Mesenchymal stem cell (in vitro differentiated cells and primary cell): Measurements from ENCODE around the gene ZNF513.

Experiments
- DNase-seq: peaks from one replicate; pipeline ENCODE4 v3.0.0-alpha.2; 2013
- H2AFZ ChIP-seq: one replicate; pipeline ENCODE4 v1.6.1; 2013; ENCODE audit warnings: low read depth, mild to moderate bottlenecking, control low read depth, inconsistent platforms, low read length, moderate library complexity
- H2AK5ac ChIP-seq: 2 replicates; pipeline ENCODE4 v1.6.1; 2013; ENCODE audit warnings: low read length, moderate library complexity, mild to moderate bottlenecking, inconsistent platforms; ENCODE audit not compliant: severe bottlenecking
- H2BK120ac ChIP-seq: one replicate; pipeline ENCODE4 v1.6.1; 2013; ENCODE audit warnings: low read depth, mild to moderate bottlenecking, inconsistent platforms, low read length, moderate library complexity
- H2BK12ac ChIP-seq, 2 experiments: one replicate each; pipeline ENCODE4 v1.6.1; 2013; ENCODE audit warnings: inconsistent platforms in 2 of 2, low read length in 2 of 2, mild to moderate bottlenecking in 2 of 2, moderate library complexity in 2 of 2, control low read depth in 1 of 2
- H2BK15ac ChIP-seq: one replicate; pipeline ENCODE4 v1.6.1; 2013; ENCODE audit warnings: mild to moderate bottlenecking, low read depth, inconsistent platforms; ENCODE audit not compliant: poor library complexity, severe bottlenecking
- H2BK5ac ChIP-seq: 2 replicates; pipeline ENCODE4 v1.6.1; 2013; ENCODE audit warnings: low read depth, mild to moderate bottlenecking, low read length, control low read depth, inconsistent platforms; ENCODE audit not compliant: poor library complexity, severe bottlenecking
- H3K14ac ChIP-seq, 2 experiments: one replicate each; pipeline ENCODE4 v1.6.1; 2013; ENCODE audit warnings: inconsistent platforms in 2 of 2, low read length in 2 of 2, control low read depth in 1 of 2, mild to moderate bottlenecking in 1 of 2, moderate library complexity in 1 of 2
- H3K18ac ChIP-seq, 2 experiments: one replicate each; pipeline ENCODE4 v1.6.1; 2013; ENCODE audit warnings: inconsistent platforms in 2 of 2, low read length in 2 of 2, control low read depth in 1 of 2, low read depth in 1 of 2, mild to moderate bottlenecking in 1 of 2
- H3K23ac ChIP-seq, 2 experiments: one replicate each; pipeline ENCODE4 v1.6.1; 2013; ENCODE audit warnings: inconsistent platforms in 2 of 2, low read length in 2 of 2, mild to moderate bottlenecking in 2 of 2, moderate library complexity in 2 of 2, control low read depth in 1 of 2
- H3K27ac ChIP-seq: 2 replicates; pipeline ENCODE4 v1.5.1; 2013; ENCODE audit warnings: mild to moderate bottlenecking, moderate library complexity, low read length, control low read depth, inconsistent platforms; ENCODE audit not compliant: poor library complexity, severe bottlenecking
- H3K27me3 ChIP-seq, 2 experiments: 2 replicates each; pipeline versions ENCODE4 v1.6.1 to v1.7.0; 2013; ENCODE audit warnings: low read length in 2 of 2, mild to moderate bottlenecking in 2 of 2, moderate library complexity in 2 of 2, control low read depth in 1 of 2, inconsistent platforms in 1 of 2; ENCODE audit not compliant: control insufficient read depth in 1 of 2, insufficient read depth in 1 of 2
- H3K36me3 ChIP-seq, 2 experiments: 2 replicates each; pipeline versions ENCODE4 v1.6.1 to v1.7.0; 2013; ENCODE audit warnings: low read length in 2 of 2, control low read depth in 1 of 2, inconsistent platforms in 1 of 2, low read depth in 1 of 2, mild to moderate bottlenecking in 1 of 2; ENCODE audit not compliant: insufficient read depth in 2 of 2, control insufficient read depth in 1 of 2
- H3K4ac ChIP-seq, 2 experiments: one replicate each; pipeline ENCODE4 v1.6.1; 2013; ENCODE audit warnings: inconsistent platforms in 2 of 2, low read length in 2 of 2, mild to moderate bottlenecking in 2 of 2, moderate library complexity in 2 of 2, control low read depth in 1 of 2, low read depth in 1 of 2
- H3K4me1 ChIP-seq: 2 replicates; pipeline ENCODE4 v1.6.1; 2013; ENCODE audit warnings: low read depth, low read length, control low read depth; ENCODE audit not compliant: control insufficient read depth, insufficient read depth
- H3K4me2 ChIP-seq: 2 replicates; pipeline ENCODE4 v1.6.1; 2013; ENCODE audit warnings: low read length, mild to moderate bottlenecking, inconsistent platforms; ENCODE audit not compliant: poor library complexity, severe bottlenecking
- H3K4me3 ChIP-seq, 2 experiments: 2 replicates each; pipeline versions ENCODE4 v1.5.1 to v1.7.0; 2013; ENCODE audit warnings: low read length in 2 of 2, mild to moderate bottlenecking in 2 of 2, control low read depth in 1 of 2, low read depth in 1 of 2; ENCODE audit not compliant: insufficient read depth in 1 of 2
- H3K79me1 ChIP-seq: replicated peaks from 2 replicates; pipeline ENCODE4 v1.6.1; 2013; ENCODE audit warnings: mild to moderate bottlenecking, control low read depth, low read length, inconsistent platforms; ENCODE audit not compliant: poor library complexity, severe bottlenecking
- H3K9ac ChIP-seq: 2 replicates; pipeline ENCODE4 v1.7.0; 2013; ENCODE audit warnings: mild to moderate bottlenecking, low read length, moderate library complexity
- H3K9me3 ChIP-seq: 2 replicates; pipeline ENCODE4 v1.7.0; 2013; ENCODE audit warnings: mild to moderate bottlenecking, low read length; ENCODE audit not compliant: control insufficient read depth
- H4K8ac ChIP-seq: one replicate; pipeline ENCODE4 v1.6.1; 2013; ENCODE audit warnings: inconsistent platforms, mild to moderate bottlenecking, low read length, moderate library complexity
- H4K91ac ChIP-seq: one replicate; pipeline ENCODE4 v1.6.1; 2013; ENCODE audit warnings: mild to moderate bottlenecking, low read length, inconsistent platforms
- WGBS: methylation state at CpG from one replicate; pipeline ENCODE4 v1.1.7; 2013; ENCODE audit warnings: mixed read lengths; 5-methylcytosine and 5-hydroxymethylcytosine counted together

ZNF513 gene

DNA sequence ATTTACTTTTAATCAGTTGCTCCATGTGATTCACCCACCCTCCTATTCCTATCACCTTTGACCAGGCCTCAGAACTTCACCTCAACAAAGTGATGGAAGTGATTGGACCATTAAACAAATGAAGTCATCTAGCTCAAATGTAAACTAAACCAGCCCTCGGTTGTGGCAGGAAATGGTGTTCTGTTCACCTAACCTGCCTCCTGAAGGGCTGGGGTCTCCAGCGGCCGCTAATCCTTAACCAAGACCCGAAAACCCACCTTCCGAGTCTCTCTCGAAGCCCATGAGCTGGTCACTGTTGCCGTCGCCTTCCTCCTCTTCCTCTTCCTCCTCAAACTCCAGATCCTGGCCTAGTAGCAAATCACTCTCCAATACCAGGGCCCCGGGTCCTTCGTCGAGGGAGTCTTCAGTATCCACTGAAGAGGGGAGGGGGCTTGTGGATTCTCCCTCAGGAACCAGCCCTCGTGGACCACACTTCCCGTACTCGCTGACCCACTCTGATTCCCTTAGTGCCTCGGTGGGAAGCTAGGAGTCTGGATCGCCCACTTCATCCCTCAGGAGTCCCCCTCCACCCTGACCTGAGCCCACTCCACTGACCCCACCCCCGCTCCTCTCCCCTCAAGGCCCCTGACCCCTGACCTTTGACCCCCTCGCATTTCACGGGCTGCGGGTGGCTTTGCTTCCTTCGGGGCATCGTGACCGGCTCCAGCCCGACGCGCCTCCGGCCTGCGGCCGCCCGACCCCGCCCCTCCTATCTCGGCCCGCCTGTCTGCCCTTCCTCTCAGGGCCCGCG lies 503 bp downstream of the ZNF513 start:
- Histone ChIP-seq H3K14ac (peak overlapping the region in 1 of 2 experiments; percentile 64), H4K91ac (peak overlapping the region; percentile 77), H3K4me1 (peaks cover 21% of the 10 kb centered on the region), H2BK120ac (peak overlapping the region; percentile 92), H3K79me1 (peaks cover 21% of the 10 kb centered on the region), H3K18ac (peak overlapping the region; percentile 64 to 91), H3K36me3 (peaks cover 71 to 74% of the 10 kb centered on the region in 2 experiments), H3K9me3 (no peaks in the 10 kb centered on the region), H3K4me3 (peak overlapping the region; percentile 76 to 95), H2AFZ (no peak overlapping the region), H3K9ac (peak overlapping the region; percentile 99), H4K8ac (peak overlapping the region; percentile 82), H3K27me3 (no peaks in the 10 kb centered on the region), H2BK5ac (no peak overlapping the region), H3K4ac (peak overlapping the region; percentile 33 to 70), H2BK12ac (no peak overlapping the region), H2BK15ac (peak overlapping the region; percentile 61), H3K23ac (peak overlapping the region in 1 of 2 experiments; percentile 70), H2AK5ac (peak overlapping the region; percentile 43), H3K4me2 (peak overlapping the region; percentile 77), H3K27ac (peak overlapping the region; percentile 67)
- DNase-seq = peak; percentile 82
- under 1% methylated on average over 30 of the region's 35 CpGs for WGBS

DNA sequence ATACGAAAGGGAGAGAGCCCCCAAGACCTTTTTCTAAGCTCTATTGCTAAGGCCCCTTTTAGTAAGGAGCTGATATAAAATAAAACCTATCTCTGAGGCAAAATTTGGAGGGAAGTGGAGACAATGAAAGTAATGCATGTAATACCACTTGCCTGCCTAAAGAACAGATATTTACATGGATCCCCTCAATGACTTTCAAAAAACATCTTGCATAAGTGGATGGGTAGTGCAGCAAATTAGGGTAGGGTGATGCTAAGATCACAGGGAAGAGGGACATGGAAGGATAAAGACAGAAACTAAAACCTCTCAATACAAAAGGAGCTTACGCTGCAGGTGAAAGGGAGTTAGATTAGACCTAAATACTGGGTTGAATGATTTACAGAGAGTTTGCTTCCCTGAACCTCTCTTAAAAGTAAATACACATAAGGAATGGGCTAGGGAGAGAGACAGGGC lies 1.1 kb downstream of the ZNF513 start:
- no peak overlapping the region for H4K8ac ChIP-seq
- peak overlapping the region in 1 of 2 experiments; percentile 95 for H3K4me3 ChIP-seq
- H3K9me3 ChIP-seq = no peaks in the 10 kb centered on the region
- no peak overlapping the region for H2BK12ac ChIP-seq
- peaks cover 71 to 74% of the 10 kb centered on the region in 2 experiments for H3K36me3 ChIP-seq
- no peaks in the 10 kb centered on the region for H3K27me3 ChIP-seq
- H2BK15ac ChIP-seq = no peak overlapping the region
- no peak overlapping the region for H3K23ac ChIP-seq
- peaks cover 21% of the 10 kb centered on the region for H3K79me1 ChIP-seq
- H2AFZ ChIP-seq = no peak overlapping the region
- no peak overlapping the region for H2AK5ac ChIP-seq
- H4K91ac ChIP-seq = no peak overlapping the region
- H3K27ac ChIP-seq = peak overlapping the region; percentile 67
- H2BK5ac ChIP-seq = no peak overlapping the region
- no peak overlapping the region for H2BK120ac ChIP-seq
- H3K4me2 ChIP-seq = peak overlapping the region; percentile 77
- H3K9ac ChIP-seq = peak overlapping the region; percentile 99
- H3K18ac ChIP-seq = no peak overlapping the region
- H3K4ac ChIP-seq = peak overlapping the region in 1 of 2 experiments; percentile 70
- no peak for DNase-seq
- no peak overlapping the region for H3K14ac ChIP-seq
- peaks cover 21% of the 10 kb centered on the region for H3K4me1 ChIP-seq
- WGBS = no CpG with 5 or more reads among the region's 2 CpGs

DNA sequence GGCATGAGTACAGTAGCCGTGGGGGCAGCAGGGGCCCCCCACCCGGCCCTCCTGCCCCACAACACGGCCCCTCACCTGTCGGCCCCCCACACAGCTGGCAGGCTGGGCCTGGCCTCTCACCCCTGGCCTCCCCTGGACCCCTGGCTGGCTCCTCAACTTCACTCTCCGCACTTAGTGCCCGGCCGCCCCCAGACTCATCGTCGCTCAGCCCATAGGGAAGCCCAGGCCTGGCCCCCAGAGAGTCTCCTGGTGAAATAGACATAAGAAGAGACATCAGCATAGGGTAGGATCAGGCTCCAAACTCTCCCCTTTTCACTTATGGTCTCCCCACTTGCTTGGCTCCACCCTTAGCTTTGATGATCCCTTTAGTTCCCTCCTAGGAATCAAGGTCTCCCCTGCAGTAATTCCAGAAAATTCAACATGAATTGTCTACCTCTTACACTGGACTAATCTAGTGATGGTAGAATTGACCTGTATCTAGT lies 1.7 kb downstream of the ZNF513 start:
- no peak overlapping the region for H2AK5ac ChIP-seq
- 93% methylated on average over 9 of the region's 9 CpGs for WGBS

DNA sequence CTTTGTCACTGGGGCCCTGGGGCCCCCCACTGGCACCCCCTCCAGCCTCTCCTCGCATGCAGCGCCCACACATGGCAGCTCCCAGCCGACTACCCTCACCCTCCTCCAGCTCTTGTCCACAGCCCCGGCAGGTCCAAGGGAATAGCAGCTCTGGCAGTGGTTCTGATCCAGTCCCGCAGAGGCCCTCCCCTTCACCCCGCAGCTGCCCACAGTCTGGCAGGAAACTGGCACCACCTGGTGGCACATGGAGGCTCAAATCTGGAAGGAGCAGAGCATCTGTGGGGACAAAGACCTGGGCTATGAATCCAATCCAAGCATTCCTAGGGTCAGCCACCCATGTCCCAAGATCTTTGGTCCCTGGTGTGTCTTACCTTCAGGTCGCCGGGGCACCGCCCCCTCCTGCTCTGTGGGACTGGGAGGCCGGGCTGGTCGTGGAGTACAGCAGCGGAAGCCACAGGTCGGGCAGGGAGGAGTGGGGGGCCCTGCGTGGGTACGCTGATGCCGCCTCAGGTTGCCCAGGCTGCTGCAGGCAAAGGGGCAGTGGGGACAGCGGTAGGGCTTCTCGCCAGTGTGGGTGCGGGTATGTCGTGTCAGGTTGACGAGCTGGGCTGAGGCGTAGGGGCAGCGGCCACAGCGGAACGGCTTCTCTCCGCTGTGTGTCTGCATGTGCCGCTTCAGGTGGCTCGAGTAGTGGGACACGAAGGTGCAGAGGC lies 2.3 kb downstream of the ZNF513 start:
- Histone ChIP-seq H2BK120ac (no peak overlapping the region), H3K23ac (no peak overlapping the region), H2AFZ (no peak overlapping the region), H4K91ac (peak overlapping the region; percentile 71), H3K27ac (no peak overlapping the region), H3K36me3 (peaks cover 74% of the 10 kb centered on the region in 2 experiments), H3K9ac (peak overlapping the region; percentile 17), H2AK5ac (no peak overlapping the region), H3K14ac (no peak overlapping the region), H3K9me3 (no peaks in the 10 kb centered on the region), H3K79me1 (peaks cover 28% of the 10 kb centered on the region), H3K27me3 (no peaks in the 10 kb centered on the region), H2BK5ac (no peak overlapping the region), H3K4ac (no peak overlapping the region), H3K4me3 (no peak overlapping the region), H3K18ac (no peak overlapping the region), H3K4me2 (no peak overlapping the region), H2BK15ac (no peak overlapping the region), H2BK12ac (no peak overlapping the region), H3K4me1 (peaks cover 23% of the 10 kb centered on the region), H4K8ac (no peak overlapping the region)
- 94% methylated on average over 29 of the region's 29 CpGs for WGBS
- no peak for DNase-seq

More for the DNA sequence above, 1.7 kb downstream of the ZNF513 start:
- Histone ChIP-seq H2BK15ac (no peak overlapping the region), H4K91ac (peak overlapping the region; percentile 71), H3K27me3 (no peaks in the 10 kb centered on the region), H3K36me3 (peaks cover 72 to 74% of the 10 kb centered on the region in 2 experiments), H3K27ac (peak overlapping the region; percentile 11), H2BK12ac (no peak overlapping the region), H3K9ac (peak overlapping the region; percentile 99), H3K4ac (no peak overlapping the region), H4K8ac (no peak overlapping the region), H3K79me1 (peaks cover 25% of the 10 kb centered on the region), H3K4me1 (peaks cover 21% of the 10 kb centered on the region), H3K18ac (no peak overlapping the region), H3K4me3 (peak overlapping the region in 1 of 2 experiments; percentile 95), H3K4me2 (no peak overlapping the region), H3K9me3 (no peaks in the 10 kb centered on the region), H3K14ac (no peak overlapping the region), H3K23ac (no peak overlapping the region), H2AFZ (no peak overlapping the region), H2BK5ac (no peak overlapping the region), H2BK120ac (no peak overlapping the region)
- no peak for DNase-seq
